CD4-positive, alpha-beta T cell treated with Interleukin-1 beta for 1 hour (primary cell): ENCODE measurements around the gene PHETA2.
"Not testable (repeated sequence)": the region's sequence is repeated elsewhere in the genome, so short reads cannot be mapped to it uniquely, and the experiment has no call there.

ENCODE experiments used
- DNase-seq, 2 donors: peaks; one replicate each; pipeline ENCODE4 v3.0.0-alpha.2; 2020 to 2022

The PHETA2 gene

DNA sequence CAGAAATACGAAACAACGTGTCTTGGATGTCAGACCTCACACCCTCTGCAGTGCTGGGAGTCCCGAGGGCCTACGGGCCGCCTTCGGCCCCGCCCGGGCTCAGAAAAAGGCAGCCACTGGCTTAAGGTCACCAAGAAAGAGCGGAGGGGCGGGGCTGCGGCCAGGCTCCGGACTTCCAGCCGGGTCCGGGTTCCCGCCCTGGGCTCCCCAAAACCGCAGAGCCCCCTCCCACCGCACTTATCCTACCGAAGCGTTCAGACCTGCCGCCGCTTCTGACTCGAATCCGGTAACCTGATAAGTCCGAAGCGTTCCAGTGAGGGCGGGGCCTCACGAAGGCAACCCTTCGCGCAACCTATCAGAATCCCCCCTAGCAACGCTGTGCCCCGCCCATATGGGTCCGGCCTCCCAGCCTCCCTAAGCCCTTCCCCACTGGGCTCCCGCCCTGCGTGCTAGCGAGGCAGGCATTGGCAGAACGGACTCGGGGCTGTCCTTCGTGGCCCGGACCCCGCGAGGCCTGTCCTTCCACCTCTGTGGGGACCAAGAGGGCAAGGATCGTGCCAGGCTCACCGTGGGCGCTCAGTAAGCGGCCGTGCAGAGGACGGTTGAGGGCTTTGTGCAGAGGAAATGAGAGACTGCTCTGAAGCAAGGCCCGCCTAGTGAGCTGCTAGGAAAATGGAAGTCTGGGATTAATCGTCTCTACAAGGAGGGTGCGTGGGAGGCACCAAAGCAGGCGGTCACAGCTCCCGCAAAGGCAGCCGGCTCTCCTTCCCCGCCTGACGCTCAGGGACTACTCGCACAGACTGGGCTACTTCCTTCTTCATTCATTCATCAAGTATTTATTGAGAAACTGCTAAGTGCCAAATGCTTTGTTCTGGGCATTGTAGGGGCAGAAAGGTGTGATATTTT is 3.3 kb upstream of the PHETA2 start, which contains the start of gene NAGA:
Gene NAGA, minus strand, starts transcription at position 296 of the 906 bp plus-strand sequence. CDS start 515 bp downstream, outside the sequence.
- DNase-seq = peak; percentile 90 to 94

GRCh38 chr22:42071508-42071907 is 2.5 kb upstream of the PHETA2 start:
- not testable (repeated sequence) for DNase-seq

- DNase-seq = no peak
Observed at GRCh38 chr22:42072606-42073330, 1.3 kb upstream of the PHETA2 start.

DNA sequence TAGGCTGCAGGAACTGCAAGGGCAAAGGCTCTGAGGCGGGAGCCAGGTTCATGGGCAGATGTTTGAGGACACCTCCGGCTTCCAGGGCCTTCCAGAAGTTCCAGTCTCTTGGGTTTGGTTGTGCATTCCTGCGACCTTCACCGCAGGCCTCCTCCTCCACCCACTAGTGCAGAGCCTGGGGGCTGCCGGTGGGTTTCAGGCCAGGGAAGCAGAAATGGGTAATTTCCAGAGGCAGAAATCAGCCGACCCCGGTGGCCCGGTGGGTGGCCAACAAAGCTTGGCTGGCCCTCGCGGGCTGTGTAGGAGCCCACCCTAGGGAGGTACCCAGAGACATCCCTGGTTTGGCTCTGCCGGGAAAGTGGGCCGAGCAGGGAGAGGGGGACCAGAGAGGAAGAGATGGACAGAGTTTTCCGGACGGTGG is 417 bp upstream of the PHETA2 start:
- no peak for DNase-seq

GRCh38 chr22:42074846-42075676 is 1.0 kb downstream of the PHETA2 start:
- no peak for DNase-seq

DNA sequence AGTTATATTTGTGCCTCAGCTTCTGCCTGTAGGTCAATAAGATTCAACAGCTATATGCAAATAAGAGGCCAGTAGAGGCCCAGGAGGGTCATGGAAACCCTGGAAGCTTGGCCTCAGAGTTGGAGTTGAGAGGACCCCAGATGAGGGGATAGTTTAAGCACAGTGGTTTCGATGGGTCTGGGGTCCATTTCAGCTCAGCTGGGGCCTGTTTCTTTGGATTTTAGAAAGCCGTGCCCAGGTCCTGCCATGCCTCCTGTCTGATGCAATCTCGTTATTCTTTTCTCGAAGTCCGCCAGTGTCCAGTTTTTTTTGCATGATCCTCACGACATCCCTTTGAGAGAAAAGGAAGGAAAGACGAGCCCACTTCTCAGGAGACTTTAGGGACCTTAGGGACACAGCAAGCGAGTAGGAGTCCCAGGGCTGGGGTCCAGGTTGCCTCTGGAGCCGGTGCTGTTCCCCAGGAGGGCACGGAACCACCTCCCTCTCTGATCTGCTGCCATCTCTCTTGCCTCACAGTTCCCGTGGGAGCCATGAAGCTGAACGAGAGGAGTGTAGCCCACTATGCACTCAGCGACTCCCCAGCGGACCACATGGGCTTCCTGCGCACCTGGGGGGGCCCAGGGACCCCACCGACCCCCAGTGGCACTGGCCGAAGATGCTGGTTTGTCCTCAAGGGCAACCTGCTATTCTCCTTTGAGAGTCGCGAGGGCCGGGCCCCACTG is 2.9 kb downstream of the PHETA2 start:
- no peak for DNase-seq

- no peak for DNase-seq
Observed at GRCh38 chr22:42077486-42078125, 3.6 kb downstream of the PHETA2 start.

- DNase-seq = no peak
Observed at GRCh38 chr22:42078469-42079318, 4.6 kb downstream of the PHETA2 start.

DNA sequence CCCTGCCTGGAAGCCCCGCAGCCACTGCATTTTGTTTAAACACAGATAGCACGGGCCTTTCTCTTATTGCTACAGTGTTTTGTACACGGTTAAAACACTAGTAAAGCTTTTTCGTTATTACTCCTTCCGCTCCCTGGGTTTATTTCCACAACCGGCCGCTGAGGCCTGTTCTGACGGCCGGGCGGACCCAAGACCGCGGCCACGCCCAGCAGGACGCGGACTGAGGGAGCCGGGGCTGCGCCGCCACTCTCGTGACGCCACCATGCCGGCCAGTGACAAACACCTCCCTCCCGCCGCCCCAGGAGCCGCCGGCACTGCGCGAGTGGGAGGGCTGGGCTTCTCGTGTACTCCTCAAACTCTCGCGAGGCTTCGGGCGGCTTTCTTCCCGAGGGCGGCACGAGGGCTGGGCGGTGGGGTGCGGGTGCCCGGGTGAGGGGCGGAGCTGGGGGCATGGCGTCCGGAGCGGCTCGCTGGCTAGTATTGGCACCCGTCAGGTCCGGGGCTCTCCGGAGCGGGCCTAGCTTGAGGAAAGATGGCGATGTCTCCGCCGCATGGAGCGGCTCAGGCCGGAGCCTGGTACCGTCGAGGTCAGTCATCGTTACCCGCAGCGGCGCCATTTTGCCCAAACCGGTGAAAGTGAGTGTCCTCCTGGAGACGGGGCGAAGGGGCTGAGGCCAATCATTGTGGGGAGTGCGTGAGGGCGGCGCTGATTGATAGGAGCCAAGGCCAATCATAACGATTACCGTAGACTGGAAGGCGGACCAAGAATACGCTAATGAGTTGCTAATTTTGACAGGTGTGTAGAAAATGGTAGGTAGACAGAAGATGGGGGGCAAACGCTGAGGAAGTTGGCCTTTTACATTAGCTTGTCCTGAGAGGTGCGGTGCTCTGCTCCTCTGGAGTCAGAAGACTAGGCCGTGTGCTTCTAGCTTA is 5.5 kb downstream of the PHETA2 start, which contains the start of gene SMDT1:
Gene SMDT1, plus strand, starts transcription at position 382 of the 933 bp plus-strand sequence. Its CDS starts 69 bp downstream, at position 451.
- DNase-seq = peak; percentile 98

GRCh38 chr22:42080287-42080686 is 6.2 kb downstream of the PHETA2 start:
- DNase-seq = peak; percentile 7 to 29

DNA sequence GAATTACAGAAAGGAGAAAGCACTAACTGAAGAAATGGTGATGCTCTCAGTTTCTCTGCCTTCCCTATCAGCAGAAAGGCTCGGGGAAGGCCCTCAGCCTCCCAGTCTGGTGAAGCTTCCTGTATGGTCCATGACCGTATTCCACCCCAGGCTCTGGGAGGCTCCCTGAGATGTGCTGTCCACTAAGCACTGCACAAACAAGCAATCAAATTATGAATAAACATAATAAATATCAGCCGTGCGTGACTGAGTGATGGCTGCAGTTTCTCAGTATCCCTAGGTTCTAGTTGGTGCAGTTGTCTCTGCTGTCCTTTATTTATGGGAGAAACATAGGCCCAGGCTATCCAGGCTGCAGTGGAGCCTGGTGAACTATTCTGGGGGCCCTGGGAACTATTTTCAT is 9.1 kb downstream of the PHETA2 start:
- no peak for DNase-seq

DNA sequence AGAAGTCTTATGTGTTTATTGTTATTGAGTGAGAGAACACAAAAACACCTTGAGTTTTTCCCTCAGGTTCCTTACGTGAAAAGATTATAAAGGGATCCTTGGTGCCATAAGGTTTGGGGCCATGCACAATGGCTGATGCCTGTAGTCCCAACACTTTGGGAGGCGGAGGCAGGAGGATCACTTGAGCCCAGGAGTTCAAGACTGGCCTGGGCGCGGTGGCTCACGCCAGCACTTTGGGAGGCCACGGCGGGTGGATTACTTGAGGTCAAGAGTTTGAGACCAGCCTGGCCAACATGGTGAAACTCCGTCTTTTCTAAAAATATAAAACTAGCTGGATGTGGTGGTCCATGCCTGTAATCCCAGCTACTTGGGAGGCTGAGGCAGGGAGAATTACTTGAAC is 10.8 kb downstream of the PHETA2 start:
- DNase-seq = no peak

DNA sequence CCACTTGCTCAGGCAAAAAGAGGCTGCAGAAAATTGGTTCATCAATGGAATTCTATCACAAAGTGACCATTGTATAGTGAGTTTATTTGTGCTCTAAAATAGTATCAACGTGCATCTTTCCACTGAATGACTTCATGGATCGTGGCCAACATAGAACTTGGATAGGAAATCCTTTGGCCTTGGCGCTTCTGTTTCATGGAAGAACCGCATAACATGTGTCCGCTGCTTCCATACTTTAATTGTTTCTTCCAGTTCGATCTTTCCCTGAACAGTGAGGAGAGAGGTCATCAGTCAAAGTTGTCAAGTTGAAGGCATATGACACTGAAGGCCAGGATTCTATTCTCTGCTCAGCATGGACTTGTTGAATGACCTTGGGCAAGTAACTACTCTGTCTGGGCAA is 12.0 kb downstream of the PHETA2 start:
- no peak for DNase-seq

GRCh38 chr22:42090596-42091454 is 16.8 kb downstream of the PHETA2 start, which contains the start of gene NDUFA6:
Gene NDUFA6, minus strand, starts transcription at chr22:42090772. Its CDS starts 28 bp downstream, at chr22:42090744.
- peak; percentile 99 to 100 for DNase-seq

DNA sequence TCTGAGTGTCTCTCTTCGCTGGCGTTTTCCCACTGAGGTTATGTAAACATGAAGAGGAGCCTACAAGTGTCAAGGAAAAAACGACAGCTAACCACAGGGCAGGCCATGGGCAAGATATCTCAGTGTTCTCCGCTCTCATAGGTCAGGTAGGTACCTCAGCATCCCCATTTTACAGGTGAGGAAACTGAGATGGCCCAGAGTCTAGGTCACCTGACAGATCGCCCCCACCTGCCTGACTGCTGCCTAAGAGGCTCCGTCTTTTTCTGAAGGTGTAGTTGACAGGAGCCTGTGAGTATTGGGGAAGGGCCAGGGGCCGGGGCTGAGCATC is 17.4 kb downstream of the PHETA2 start:
- peak in 1 of 2 donors; percentile 27 for DNase-seq

DNA sequence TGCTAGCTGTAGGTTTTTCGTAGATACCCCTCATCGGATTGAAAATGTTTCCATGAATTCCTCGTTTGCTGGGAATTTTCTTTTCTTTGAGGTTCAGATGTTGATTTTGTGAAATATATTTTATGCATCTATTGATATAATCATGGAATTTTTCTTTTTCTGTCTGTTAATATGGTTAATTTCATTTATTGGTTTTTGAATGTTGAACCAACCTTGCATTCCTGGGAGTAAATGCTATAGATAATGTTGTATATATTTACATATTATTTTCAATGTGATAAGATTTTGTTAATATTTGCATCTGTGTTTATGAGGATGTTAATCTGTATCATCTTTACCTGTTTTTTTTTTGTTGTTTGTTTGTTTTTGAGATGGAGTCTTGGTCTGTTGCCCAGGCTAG is 27.2 kb downstream of the PHETA2 start:
- no peak for DNase-seq

GRCh38 chr22:42104332-42104860 is 30.3 kb downstream of the PHETA2 start:
- not testable (repeated sequence) for DNase-seq

GRCh38 chr22:42108848-42109247 is 34.8 kb downstream of the PHETA2 start:
- no peak for DNase-seq
